Keratinocyte (primary cell): Measurements from ENCODE around the gene DSE. TPM values are rescaled to one million over a fixed set of nuclear protein-coding genes. Genes with fewer than 3 reads are reported as not detected.

ENCODE experiments used
- DNase-seq: peaks from one replicate; pipeline ENCODE4 v3.0.0-alpha.2; 2011; ENCODE audit warnings: low read depth, missing footprints, low spot score
- FAIRE-seq: peaks from 2 replicates; lab custom pipeline; 2011; peaks lifted over from hg19 to GRCh38; lab: Jason Lieb, UNC
- H2AFZ ChIP-seq: 2 replicates; pipeline ENCODE4 v1.6.0; 2012; ENCODE audit warnings: low read length, control low read depth, inconsistent platforms; ENCODE audit not compliant: control insufficient read depth
- H3K27ac ChIP-seq: 2 replicates; pipeline ENCODE4 v1.5.1; 2011; ENCODE audit warnings: low read length; ENCODE audit not compliant: control insufficient read depth, insufficient read depth
- H3K27me3 ChIP-seq: 3 replicates; pipeline ENCODE4 v1.6.0; 2011; ENCODE audit warnings: low read length; ENCODE audit not compliant: control insufficient read depth, insufficient read depth; ENCODE audit errors: extremely low read depth
- H3K36me3 ChIP-seq, 2 experiments: 2 replicates in 1 of 2; 3 replicates in 1 of 2; pipeline ENCODE4 v1.5.1; 2011; ENCODE audit warnings: low read length in 2 of 2, mild to moderate bottlenecking in 1 of 2; ENCODE audit not compliant: control insufficient read depth in 2 of 2, insufficient read depth in 2 of 2; ENCODE audit errors: extremely low read depth in 1 of 2
- H3K4me1 ChIP-seq: 3 replicates; pipeline ENCODE4 v1.5.1; 2011; ENCODE audit warnings: low read length; ENCODE audit not compliant: control insufficient read depth, insufficient read depth; ENCODE audit errors: extremely low read depth
- H3K4me2 ChIP-seq: 3 replicates; pipeline ENCODE4 v1.6.0; 2011; ENCODE audit warnings: low read depth, low read length; ENCODE audit not compliant: control insufficient read depth, insufficient read depth; ENCODE audit errors: extremely low read depth
- H3K4me3 ChIP-seq, 3 experiments: fragments of 200-600 bp in 1 of 3; sonication (generic) in 1 of 3; 2 replicates in 2 of 3; 3 replicates in 1 of 3; pipeline ENCODE4 v1.5.1; 2011 to 2016; ENCODE audit warnings: low read length in 3 of 3, mild to moderate bottlenecking in 3 of 3, control low read depth in 2 of 3, inconsistent platforms in 1 of 3, low read depth in 1 of 3, mixed read lengths in 1 of 3, mixed run types in 1 of 3, moderate library complexity in 1 of 3; ENCODE audit not compliant: control insufficient read depth in 2 of 3, insufficient read depth in 2 of 3; ENCODE audit errors: extremely low read depth in 1 of 3
- H3K79me2 ChIP-seq: 2 replicates; pipeline ENCODE4 v1.6.0; 2012; ENCODE audit warnings: low read length; ENCODE audit not compliant: control insufficient read depth, insufficient read depth
- H3K9ac ChIP-seq: 3 replicates; pipeline ENCODE4 v1.6.0; 2011; ENCODE audit warnings: low read length; ENCODE audit not compliant: control insufficient read depth, insufficient read depth; ENCODE audit errors: extremely low read depth
- H3K9me1 ChIP-seq: 3 replicates; pipeline ENCODE4 v1.6.0; 2011; ENCODE audit warnings: low read length; ENCODE audit not compliant: control insufficient read depth, insufficient read depth; ENCODE audit errors: extremely low read depth
- H3K9me3 ChIP-seq: 2 replicates; pipeline ENCODE4 v1.5.1; 2012; ENCODE audit warnings: low read depth, low read length; ENCODE audit not compliant: control insufficient read depth
- H4K20me1 ChIP-seq: 3 replicates; pipeline ENCODE4 v1.6.0; 2011; ENCODE audit warnings: low read length; ENCODE audit not compliant: control insufficient read depth, insufficient read depth; ENCODE audit errors: extremely low read depth
- CTCF ChIP-seq, 3 experiments: IDR thresholded peaks in 1 of 3; conservative IDR thresholded peaks in 1 of 3; optimal IDR thresholded peaks in 1 of 3; 2 replicates in 2 of 3; 3 replicates in 1 of 3; pipeline versions ENCODE3 to v1.5.1; 2011; ENCODE audit warnings: low read length in 3 of 3, mild to moderate bottlenecking in 3 of 3, moderate library complexity in 2 of 3, control low read depth in 1 of 3, inconsistent platforms in 1 of 3; ENCODE audit not compliant: insufficient read depth in 2 of 3; ENCODE audit errors: extremely low read depth in 1 of 3
- EZH2 ChIP-seq: IDR thresholded peaks from one replicate; pipeline ENCODE4 v1.6.1; 2012; ENCODE audit warnings: inconsistent platforms, mild to moderate bottlenecking, low read length, moderate library complexity
- dilution Hi-C: fragments of 300-500 bp; cut with MboI; formaldehyde crosslinking; loops from one replicate; pipeline ENCODE4 v1.7.0; 2020; ENCODE audit warnings: low sequenced_read_pairs; ENCODE audit not compliant: extremely low pct_ligation_motif_present
- polyA plus RNA-seq, 5 experiments: library from polyadenylated mRNA; depleted of rRNA in 3 of 5; stranded (reverse) in 3 of 5; stranded (forward) in 1 of 5; unstranded in 1 of 5; fragments of >200 nt; gene quantifications; 1 replicate in 1 of 5; 2 replicates in 3 of 5; 3 replicates in 1 of 5; pipeline versions ENCODE4 v1.2.1 to v1.2.3, GENCODE V29; 2011 to 2012; ENCODE audit warnings: missing spikeins in 2 of 5, low read depth in 1 of 5, low replicate concordance in 1 of 5

Gene DSE
- polyA plus RNA-seq, 1 donor (not counting 4 experiments of a cell fraction or from before 2014, with no cell fraction given): 99.7 TPM

GRCh38 chr6:116417661-116418060 is 46.9 kb downstream of the DSE start:
- no peaks in the 10 kb centered on the region for H3K9me3 ChIP-seq
- no peak overlapping the region for H3K4me2 ChIP-seq
- TF ChIP-seq EZH2 (no peak), CTCF (optimal IDR thresholded peaks at IDR 0.05 in 1 of 3, IDR thresholded peaks at IDR 0.05 in 1 of 3, conservative IDR thresholded peaks at IDR 0.05 in 1 of 3; ENCODE audit: extremely low read depth in 1 of 3, insufficient read depth in 2 of 3, low read length in 3 of 3) (no peak)
- no peaks in the 10 kb centered on the region for H4K20me1 ChIP-seq
- H3K27ac ChIP-seq: no peak overlapping the region
- no peak overlapping the region for H3K9ac ChIP-seq
- H3K79me2 ChIP-seq: peaks cover 78% of the 10 kb centered on the region
- H3K27me3 ChIP-seq: no peaks in the 10 kb centered on the region
- no peak for DNase-seq
- H3K36me3 ChIP-seq: peaks cover 0 to 8% of the 10 kb centered on the region in 2 experiments
- peaks cover 15% of the 10 kb centered on the region for H3K4me1 ChIP-seq
- H3K9me1 ChIP-seq: no peaks in the 10 kb centered on the region
- dilution Hi-C loops: no loop called here
- FAIRE-seq: no peak
- no peak overlapping the region for H2AFZ ChIP-seq
- H3K4me3 ChIP-seq: no peak overlapping the region

- H3K4me2 ChIP-seq: peak overlapping the region; percentile 29
Measured at GRCh38 chr6:116419069-116419786, 48.5 kb downstream of the DSE start.

More at GRCh38 chr6:116419069-116419786, 48.5 kb downstream of the DSE start:
- FAIRE-seq (peak; percentile 79), DNase-seq (no peak)
- H3K27me3 ChIP-seq: no peaks in the 10 kb centered on the region
- peaks cover 2% of the 10 kb centered on the region for H3K9me1 ChIP-seq
- peak overlapping the region; percentile 70 for H3K27ac ChIP-seq
- no peak overlapping the region for H2AFZ ChIP-seq
- peaks cover 78% of the 10 kb centered on the region for H3K79me2 ChIP-seq
- TF ChIP-seq EZH2 (no peak), CTCF (optimal IDR thresholded peaks at IDR 0.05 in 1 of 3, IDR thresholded peaks at IDR 0.05 in 1 of 3, conservative IDR thresholded peaks at IDR 0.05 in 1 of 3; ENCODE audit: extremely low read depth in 1 of 3, insufficient read depth in 2 of 3, low read length in 3 of 3) (no peak)
- peaks cover 22% of the 10 kb centered on the region for H3K4me1 ChIP-seq
- no peaks in the 10 kb centered on the region for H3K9me3 ChIP-seq
- H3K36me3 ChIP-seq: peaks cover 0 to 4% of the 10 kb centered on the region in 2 experiments
- no peak overlapping the region for H3K4me3 ChIP-seq
- H3K9ac ChIP-seq: no peak overlapping the region
- dilution Hi-C loops: no loop called here
- H4K20me1 ChIP-seq: no peaks in the 10 kb centered on the region
